GM12872 (cell line): ENCODE results near the gene STRN.

Experiments used
- CTCF ChIP-seq: IDR thresholded peaks from 3 replicates; pipeline ENCODE4 v1.5.1; 2011; ENCODE audit warnings: low read depth, mild to moderate bottlenecking, low read length, moderate library complexity; ENCODE audit not compliant: insufficient read depth

Gene STRN

GRCh38 chr2:36878429-36878828 lies 87.9 kb downstream of the STRN start:
- no peak for TF ChIP-seq CTCF

- no peak for TF ChIP-seq CTCF
Observed at GRCh38 chr2:36871068-36871707, 95.1 kb downstream of the STRN start.

- TF ChIP-seq CTCF = no peak
Observed at GRCh38 chr2:36869606-36870005, 96.7 kb downstream of the STRN start.

DNA sequence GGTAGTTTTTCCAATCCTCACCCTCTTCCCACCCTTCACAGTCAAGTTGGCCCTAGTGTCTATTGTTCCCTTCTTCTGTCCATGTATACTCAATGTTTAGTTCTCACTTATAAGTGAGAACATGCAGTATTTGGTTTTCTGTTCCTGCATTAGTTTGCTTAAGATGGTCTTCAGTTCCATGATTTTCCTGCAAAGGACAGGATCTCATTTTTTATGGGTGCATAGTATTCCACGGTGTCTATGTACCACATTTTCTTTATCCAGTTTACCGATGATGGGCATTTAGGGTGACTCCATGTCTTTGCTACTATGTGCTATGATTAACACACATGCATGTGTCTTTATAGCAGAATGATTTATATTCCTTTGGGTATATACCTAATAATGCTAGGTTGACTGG lies 104.4 kb downstream of the STRN start:
- TF ChIP-seq CTCF = no peak

GRCh38 chr2:36859366-36859792 lies 107.0 kb downstream of the STRN start:
- no peak for TF ChIP-seq CTCF

- no peak for TF ChIP-seq CTCF
Observed at GRCh38 chr2:36858551-36859365, 107.6 kb downstream of the STRN start.

- no peak for TF ChIP-seq CTCF
Observed at GRCh38 chr2:36857713-36858112, 108.6 kb downstream of the STRN start.
